ENCODE measurements around the gene MYH7. TPM values are rescaled to one million over a fixed set of nuclear protein-coding genes. Genes with fewer than 3 reads are reported as not detected.

Gene MYH7
- total and polyA plus RNA-seq, 4 donors, result 0.02 to 0.42 (median 0.04) TPM

GRCh38 chr14:23437133-23438100 lies 2.0 kb upstream of the MYH7 start:
- no peak overlapping the region for H3K4me3 ChIP-seq (ENCODE audit: low read depth in 1 of 3, low read length in 3 of 3)
- H3K4me1 ChIP-seq (ENCODE audit: control insufficient read depth in 4 of 4, insufficient read depth in 4 of 4, low read length in 3 of 4), result no peaks in the 10 kb centered on the region
- TF ChIP-seq RAD21 (IDR thresholded peaks at IDR 0.05) (no peak), FOXA1 (IDR thresholded peaks at IDR 0.05) (no peak), HNF4A (conservative IDR thresholded peaks at IDR 0.05) (no peak), SP1 (IDR thresholded peaks at IDR 0.05) (no peak), EGR1 (IDR thresholded peaks at IDR 0.05; ENCODE audit: low read depth in 2 of 2) (no peak), HNF4G (IDR thresholded peaks at IDR 0.05) (no peak)
- TF ChIP-seq, protein P1, sequence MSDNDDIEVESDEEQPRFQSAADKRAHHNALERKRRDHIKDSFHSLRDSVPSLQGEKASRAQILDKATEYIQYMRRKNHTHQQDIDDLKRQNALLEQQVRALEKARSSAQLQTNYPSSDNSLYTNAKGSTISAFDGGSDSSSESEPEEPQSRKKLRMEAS (IDR thresholded peaks at IDR 0.05), result no peak
- no peaks in the 10 kb centered on the region for H3K27me3 ChIP-seq (ENCODE audit: control insufficient read depth in 4 of 4, insufficient read depth in 4 of 4, low read length in 3 of 4)
- no peak overlapping the region for H3K27ac ChIP-seq (ENCODE audit: low read depth in 1 of 2, low read length in 2 of 2)
- 74% methylated on average over 8 of the region's 8 CpGs for WGBS
- no peaks in the 10 kb centered on the region for H3K36me3 ChIP-seq (ENCODE audit: control insufficient read depth in 4 of 4, insufficient read depth in 3 of 4, low read depth in 1 of 4, low read length in 3 of 4)
- no peak for DNase-seq (ENCODE audit: low spot score)
- no peaks in the 10 kb centered on the region for H3K9me3 ChIP-seq (ENCODE audit: control insufficient read depth in 4 of 4, low read length in 3 of 4)
- H3K9ac ChIP-seq (ENCODE audit: low read depth in 1 of 2, low read length in 2 of 2), result no peak overlapping the region

DNA sequence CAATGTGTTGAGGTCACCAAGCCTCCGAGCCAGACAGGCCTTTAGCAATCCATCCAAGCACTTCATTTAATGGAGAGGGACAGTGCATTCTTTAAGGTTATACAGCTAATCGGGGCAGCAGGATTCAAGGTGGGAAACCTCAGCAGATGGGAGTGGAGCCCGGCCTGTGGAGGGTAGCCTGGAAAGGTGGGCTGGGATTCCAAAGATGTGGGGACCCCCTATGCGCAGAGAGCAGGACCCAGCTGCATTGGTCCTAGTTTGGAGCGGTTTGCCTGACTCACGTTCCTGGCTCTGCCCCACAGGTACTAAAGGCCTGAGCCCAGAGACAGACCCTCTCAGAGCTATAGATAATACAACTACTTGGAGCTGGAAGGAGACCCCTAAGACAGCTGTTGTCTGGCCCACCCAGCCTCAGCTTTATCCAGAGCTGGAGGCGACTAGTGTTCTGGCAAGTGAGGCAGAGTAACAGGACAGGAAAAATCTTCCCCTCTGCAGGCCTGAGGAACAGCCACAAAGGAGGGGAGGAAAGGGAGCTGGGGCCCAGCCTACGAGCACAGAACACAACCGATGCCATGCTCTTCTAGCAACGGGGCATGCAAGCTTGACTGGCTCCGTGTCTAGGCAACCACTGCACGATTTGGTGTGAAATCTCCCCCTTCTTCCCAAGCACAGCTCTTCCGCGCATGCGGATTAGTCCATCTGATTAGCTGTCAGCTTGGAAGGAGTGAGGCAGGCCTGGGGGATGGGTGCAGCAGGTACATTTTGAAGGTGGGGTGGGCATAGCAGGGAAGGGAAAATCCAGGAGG lies 1.1 kb upstream of the MYH7 start:
- DNase-seq (ENCODE audit: low spot score), result no peak
- H3K9me3 ChIP-seq (ENCODE audit: control insufficient read depth in 4 of 4, low read length in 3 of 4), result no peaks in the 10 kb centered on the region
- no peaks in the 10 kb centered on the region for H3K36me3 ChIP-seq (ENCODE audit: control insufficient read depth in 4 of 4, insufficient read depth in 3 of 4, low read depth in 1 of 4, low read length in 3 of 4)
- TF ChIP-seq, protein P2, sequence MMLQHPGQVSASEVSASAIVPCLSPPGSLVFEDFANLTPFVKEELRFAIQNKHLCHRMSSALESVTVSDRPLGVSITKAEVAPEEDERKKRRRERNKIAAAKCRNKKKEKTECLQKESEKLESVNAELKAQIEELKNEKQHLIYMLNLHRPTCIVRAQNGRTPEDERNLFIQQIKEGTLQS (IDR thresholded peaks at IDR 0.05), result no peak
- no peak for TF ChIP-seq EGR1 (IDR thresholded peaks at IDR 0.05; ENCODE audit: low read depth in 2 of 2)
- TF ChIP-seq, protein P3, sequence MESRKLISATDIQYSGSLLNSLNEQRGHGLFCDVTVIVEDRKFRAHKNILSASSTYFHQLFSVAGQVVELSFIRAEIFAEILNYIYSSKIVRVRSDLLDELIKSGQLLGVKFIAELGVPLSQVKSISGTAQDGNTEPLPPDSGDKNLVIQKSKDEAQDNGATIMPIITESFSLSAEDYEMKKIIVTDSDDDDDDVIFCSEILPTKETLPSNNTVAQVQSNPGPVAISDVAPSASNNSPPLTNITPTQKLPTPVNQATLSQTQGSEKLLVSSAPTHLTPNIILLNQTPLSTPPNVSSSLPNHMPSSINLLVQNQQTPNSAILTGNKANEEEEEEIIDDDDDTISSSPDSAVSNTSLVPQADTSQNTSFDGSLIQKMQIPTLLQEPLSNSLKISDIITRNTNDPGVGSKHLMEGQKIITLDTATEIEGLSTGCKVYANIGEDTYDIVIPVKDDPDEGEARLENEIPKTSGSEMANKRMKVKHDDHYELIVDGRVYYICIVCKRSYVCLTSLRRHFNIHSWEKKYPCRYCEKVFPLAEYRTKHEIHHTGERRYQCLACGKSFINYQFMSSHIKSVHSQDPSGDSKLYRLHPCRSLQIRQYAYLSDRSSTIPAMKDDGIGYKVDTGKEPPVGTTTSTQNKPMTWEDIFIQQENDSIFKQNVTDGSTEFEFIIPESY (IDR thresholded peaks at IDR 0.05), result no peak
- no peak for TF ChIP-seq JUND (IDR thresholded peaks at IDR 0.05)
- no peak for TF ChIP-seq SP1 (IDR thresholded peaks at IDR 0.05)
- TF ChIP-seq RXRA (IDR thresholded peaks at IDR 0.05), result no peak
- no peak for TF ChIP-seq HNF4A (conservative IDR thresholded peaks at IDR 0.05)
- TF ChIP-seq YY1 (IDR thresholded peaks at IDR 0.05), result no peak
- TF ChIP-seq, protein P1 (IDR thresholded peaks at IDR 0.05), result no peak
- no peak for TF ChIP-seq GABPA (IDR thresholded peaks at IDR 0.05 in 1 of 2, conservative IDR thresholded peaks at IDR 0.05 in 1 of 2)
- no peak for TF ChIP-seq HNF4G (IDR thresholded peaks at IDR 0.05)
- TF ChIP-seq TAF1 (conservative IDR thresholded peaks at IDR 0.05), result no peak
- TF ChIP-seq, protein P4, sequence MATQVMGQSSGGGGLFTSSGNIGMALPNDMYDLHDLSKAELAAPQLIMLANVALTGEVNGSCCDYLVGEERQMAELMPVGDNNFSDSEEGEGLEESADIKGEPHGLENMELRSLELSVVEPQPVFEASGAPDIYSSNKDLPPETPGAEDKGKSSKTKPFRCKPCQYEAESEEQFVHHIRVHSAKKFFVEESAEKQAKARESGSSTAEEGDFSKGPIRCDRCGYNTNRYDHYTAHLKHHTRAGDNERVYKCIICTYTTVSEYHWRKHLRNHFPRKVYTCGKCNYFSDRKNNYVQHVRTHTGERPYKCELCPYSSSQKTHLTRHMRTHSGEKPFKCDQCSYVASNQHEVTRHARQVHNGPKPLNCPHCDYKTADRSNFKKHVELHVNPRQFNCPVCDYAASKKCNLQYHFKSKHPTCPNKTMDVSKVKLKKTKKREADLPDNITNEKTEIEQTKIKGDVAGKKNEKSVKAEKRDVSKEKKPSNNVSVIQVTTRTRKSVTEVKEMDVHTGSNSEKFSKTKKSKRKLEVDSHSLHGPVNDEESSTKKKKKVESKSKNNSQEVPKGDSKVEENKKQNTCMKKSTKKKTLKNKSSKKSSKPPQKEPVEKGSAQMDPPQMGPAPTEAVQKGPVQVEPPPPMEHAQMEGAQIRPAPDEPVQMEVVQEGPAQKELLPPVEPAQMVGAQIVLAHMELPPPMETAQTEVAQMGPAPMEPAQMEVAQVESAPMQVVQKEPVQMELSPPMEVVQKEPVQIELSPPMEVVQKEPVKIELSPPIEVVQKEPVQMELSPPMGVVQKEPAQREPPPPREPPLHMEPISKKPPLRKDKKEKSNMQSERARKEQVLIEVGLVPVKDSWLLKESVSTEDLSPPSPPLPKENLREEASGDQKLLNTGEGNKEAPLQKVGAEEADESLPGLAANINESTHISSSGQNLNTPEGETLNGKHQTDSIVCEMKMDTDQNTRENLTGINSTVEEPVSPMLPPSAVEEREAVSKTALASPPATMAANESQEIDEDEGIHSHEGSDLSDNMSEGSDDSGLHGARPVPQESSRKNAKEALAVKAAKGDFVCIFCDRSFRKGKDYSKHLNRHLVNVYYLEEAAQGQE (IDR thresholded peaks at IDR 0.05), result no peak
- no peak for TF ChIP-seq NR2F2 (IDR thresholded peaks at IDR 0.05)
- TF ChIP-seq FOXA2 (IDR thresholded peaks at IDR 0.05), result no peak
- TF ChIP-seq, protein P5, sequence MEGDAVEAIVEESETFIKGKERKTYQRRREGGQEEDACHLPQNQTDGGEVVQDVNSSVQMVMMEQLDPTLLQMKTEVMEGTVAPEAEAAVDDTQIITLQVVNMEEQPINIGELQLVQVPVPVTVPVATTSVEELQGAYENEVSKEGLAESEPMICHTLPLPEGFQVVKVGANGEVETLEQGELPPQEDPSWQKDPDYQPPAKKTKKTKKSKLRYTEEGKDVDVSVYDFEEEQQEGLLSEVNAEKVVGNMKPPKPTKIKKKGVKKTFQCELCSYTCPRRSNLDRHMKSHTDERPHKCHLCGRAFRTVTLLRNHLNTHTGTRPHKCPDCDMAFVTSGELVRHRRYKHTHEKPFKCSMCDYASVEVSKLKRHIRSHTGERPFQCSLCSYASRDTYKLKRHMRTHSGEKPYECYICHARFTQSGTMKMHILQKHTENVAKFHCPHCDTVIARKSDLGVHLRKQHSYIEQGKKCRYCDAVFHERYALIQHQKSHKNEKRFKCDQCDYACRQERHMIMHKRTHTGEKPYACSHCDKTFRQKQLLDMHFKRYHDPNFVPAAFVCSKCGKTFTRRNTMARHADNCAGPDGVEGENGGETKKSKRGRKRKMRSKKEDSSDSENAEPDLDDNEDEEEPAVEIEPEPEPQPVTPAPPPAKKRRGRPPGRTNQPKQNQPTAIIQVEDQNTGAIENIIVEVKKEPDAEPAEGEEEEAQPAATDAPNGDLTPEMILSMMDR (IDR thresholded peaks at IDR 0.05; ENCODE audit: low read depth, low read length, missing input control), result no peak
- TF ChIP-seq RAD21 (IDR thresholded peaks at IDR 0.05), result no peak
- no peak for TF ChIP-seq FOXA1 (IDR thresholded peaks at IDR 0.05)
- no peaks in the 10 kb centered on the region for H3K27me3 ChIP-seq (ENCODE audit: control insufficient read depth in 4 of 4, insufficient read depth in 4 of 4, low read length in 3 of 4)
- H3K27ac ChIP-seq (ENCODE audit: low read depth in 1 of 2, low read length in 2 of 2), result no peak overlapping the region
- no peak overlapping the region for H3K4me3 ChIP-seq (ENCODE audit: low read depth in 1 of 3, low read length in 3 of 3)
- 76% methylated on average over 15 of the region's 15 CpGs for WGBS
- no peak overlapping the region for H3K9ac ChIP-seq (ENCODE audit: low read depth in 1 of 2, low read length in 2 of 2)
- H3K4me1 ChIP-seq (ENCODE audit: control insufficient read depth in 4 of 4, insufficient read depth in 4 of 4, low read length in 3 of 4), result no peaks in the 10 kb centered on the region
